Dedifferentiated amniotic fluid mesenchymal stem cell (primary cell): ENCODE results near the gene SPAG16.

Source experiments
- DNase-seq: peaks from one replicate; pipeline ENCODE4 v3.0.0-alpha.2; 2016; ENCODE audit errors: extremely low spot score

The SPAG16 gene

GRCh38 chr2:214069254-214069653 lies 785.0 kb downstream of the SPAG16 start:
- DNase-seq, result peak; percentile 93

- DNase-seq, result no peak
Measured at GRCh38 chr2:214075456-214075855, 791.2 kb downstream of the SPAG16 start.

GRCh38 chr2:214076527-214076926 lies 792.3 kb downstream of the SPAG16 start:
- DNase-seq, result no peak

GRCh38 chr2:214077727-214078126 lies 793.5 kb downstream of the SPAG16 start:
- no peak for DNase-seq

GRCh38 chr2:214079032-214079431 lies 794.8 kb downstream of the SPAG16 start:
- DNase-seq, result no peak

- peak; percentile 14 for DNase-seq
Measured at GRCh38 chr2:214088536-214088935, 804.3 kb downstream of the SPAG16 start.

- DNase-seq, result peak; percentile 13
Measured at GRCh38 chr2:214096208-214096715, 812.0 kb downstream of the SPAG16 start.

- DNase-seq, result peak; percentile 9
Measured at GRCh38 chr2:214098811-214099210, 814.5 kb downstream of the SPAG16 start.

- peak; percentile 12 for DNase-seq
Measured at GRCh38 chr2:214100488-214100887, 816.2 kb downstream of the SPAG16 start.

GRCh38 chr2:214103276-214104001 lies 819.2 kb downstream of the SPAG16 start:
- peak; percentile 12 for DNase-seq

GRCh38 chr2:214104219-214104618 lies 820.0 kb downstream of the SPAG16 start:
- peak; percentile 9 for DNase-seq

GRCh38 chr2:214104967-214105366 lies 820.7 kb downstream of the SPAG16 start:
- no peak for DNase-seq

- no peak for DNase-seq
Measured at GRCh38 chr2:214107726-214108125, 823.5 kb downstream of the SPAG16 start.

GRCh38 chr2:214108598-214108997 lies 824.3 kb downstream of the SPAG16 start:
- DNase-seq, result no peak

GRCh38 chr2:214117054-214117453 lies 832.8 kb downstream of the SPAG16 start:
- DNase-seq, result no peak

- no peak for DNase-seq
Measured at GRCh38 chr2:214126135-214126534, 841.9 kb downstream of the SPAG16 start.

GRCh38 chr2:214127170-214127569 lies 842.9 kb downstream of the SPAG16 start:
- DNase-seq, result no peak

- DNase-seq, result peak; percentile 67
Measured at GRCh38 chr2:214127571-214127970, 843.3 kb downstream of the SPAG16 start.

GRCh38 chr2:214128040-214128439 lies 843.8 kb downstream of the SPAG16 start:
- no peak for DNase-seq

GRCh38 chr2:214130114-214130513 lies 845.9 kb downstream of the SPAG16 start:
- no peak for DNase-seq

- no peak for DNase-seq
Measured at GRCh38 chr2:214135966-214136365, 851.7 kb downstream of the SPAG16 start.

GRCh38 chr2:214138779-214139178 lies 854.5 kb downstream of the SPAG16 start:
- DNase-seq, result no peak

- DNase-seq, result no peak
Measured at GRCh38 chr2:214139630-214140284, 855.5 kb downstream of the SPAG16 start.
